ENCODE data around the gene TMEM135. TPM values are rescaled to one million over a fixed set of nuclear protein-coding genes. Genes with fewer than 3 reads are reported as not detected.

TMEM135 gene
- total RNA-seq, 4 donors from 2014 or later = 13.1 to 123 (median 19.1) TPM

DNA sequence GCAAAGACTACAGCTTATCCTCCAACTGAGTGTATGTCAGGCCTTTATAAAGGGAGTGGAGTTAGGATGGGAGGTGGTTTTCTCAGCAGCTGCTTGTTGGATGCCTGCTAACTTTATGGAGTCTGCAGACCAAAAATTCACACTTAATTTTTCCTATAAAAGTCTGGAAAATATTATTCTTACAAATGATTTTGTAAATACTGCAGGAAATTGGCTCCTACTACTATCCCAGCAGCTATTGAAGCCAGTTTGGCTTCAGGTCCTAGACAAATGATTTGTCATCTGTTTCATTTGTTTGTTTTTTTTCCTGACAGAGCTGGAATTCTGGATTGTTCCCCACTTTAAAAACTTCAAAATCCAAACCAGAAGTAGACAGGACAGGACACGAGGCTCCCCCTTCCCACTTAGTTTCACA, 292.5 kb downstream of the TMEM135 start:
- no peaks in the 10 kb centered on the region for H3K4me1 ChIP-seq
- H3K27me3 ChIP-seq = no peaks in the 10 kb centered on the region
- DNase-seq = no peak
- no peaks in the 10 kb centered on the region for H3K36me3 ChIP-seq
- 79 to 80% methylated on average over 1 of the region's 1 CpG for WGBS, 2 donors (ENCODE audit: low coverage in 1 of 2)
- in situ Hi-C loops (cut with MboI; ENCODE audit: low pct_ligation_motif_present in 1 of 4, low pct_unique_long_range_greater_than_20kb in 1 of 4, low sequenced_read_pairs in 3 of 4) = no loop called here
- no peak overlapping the region for H3K27ac ChIP-seq
- TF ChIP-seq, protein P1, sequence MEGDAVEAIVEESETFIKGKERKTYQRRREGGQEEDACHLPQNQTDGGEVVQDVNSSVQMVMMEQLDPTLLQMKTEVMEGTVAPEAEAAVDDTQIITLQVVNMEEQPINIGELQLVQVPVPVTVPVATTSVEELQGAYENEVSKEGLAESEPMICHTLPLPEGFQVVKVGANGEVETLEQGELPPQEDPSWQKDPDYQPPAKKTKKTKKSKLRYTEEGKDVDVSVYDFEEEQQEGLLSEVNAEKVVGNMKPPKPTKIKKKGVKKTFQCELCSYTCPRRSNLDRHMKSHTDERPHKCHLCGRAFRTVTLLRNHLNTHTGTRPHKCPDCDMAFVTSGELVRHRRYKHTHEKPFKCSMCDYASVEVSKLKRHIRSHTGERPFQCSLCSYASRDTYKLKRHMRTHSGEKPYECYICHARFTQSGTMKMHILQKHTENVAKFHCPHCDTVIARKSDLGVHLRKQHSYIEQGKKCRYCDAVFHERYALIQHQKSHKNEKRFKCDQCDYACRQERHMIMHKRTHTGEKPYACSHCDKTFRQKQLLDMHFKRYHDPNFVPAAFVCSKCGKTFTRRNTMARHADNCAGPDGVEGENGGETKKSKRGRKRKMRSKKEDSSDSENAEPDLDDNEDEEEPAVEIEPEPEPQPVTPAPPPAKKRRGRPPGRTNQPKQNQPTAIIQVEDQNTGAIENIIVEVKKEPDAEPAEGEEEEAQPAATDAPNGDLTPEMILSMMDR (IDR thresholded peaks at IDR 0.05) = no peak
- TF ChIP-seq POLR2A (IDR thresholded peaks at IDR 0.05) (no peak), EP300 (IDR thresholded peaks at IDR 0.05; ENCODE audit: low read depth) (no peak), POLR2AphosphoS5 (IDR thresholded peaks at IDR 0.05) (no peak)
- no peaks in the 10 kb centered on the region for H3K9me3 ChIP-seq
- intact Hi-C loops (cut with DNase I; ENCODE audit: low total_unique reads) = no loop called here
- no peak overlapping the region for H3K4me3 ChIP-seq

GRCh38 chr11:87331273-87331672, 293.5 kb downstream of the TMEM135 start:
- Histone ChIP-seq H3K9me3 (peaks cover 0 to 4% of the 10 kb centered on the region in 2 donors), H3K4me1 (no peaks in the 10 kb centered on the region), H3K36me3 (no peaks in the 10 kb centered on the region), H3K27me3 (no peaks in the 10 kb centered on the region), H3K27ac (no peak overlapping the region), H3K4me3 (no peak overlapping the region)
- intact Hi-C loops (cut with DNase I; ENCODE audit: low total_unique reads) = no loop called here
- TF ChIP-seq POLR2A (IDR thresholded peaks at IDR 0.05) (no peak), EP300 (IDR thresholded peaks at IDR 0.05; ENCODE audit: low read depth) (no peak), POLR2AphosphoS5 (IDR thresholded peaks at IDR 0.05) (no peak)
- TF ChIP-seq, protein P1 (IDR thresholded peaks at IDR 0.05) = no peak
- in situ Hi-C loops (cut with MboI; ENCODE audit: low pct_ligation_motif_present in 1 of 4, low pct_unique_long_range_greater_than_20kb in 1 of 4, low sequenced_read_pairs in 3 of 4) = no loop called here
- no peak for DNase-seq
- WGBS, 2 donors (ENCODE audit: low coverage in 1 of 2) = 94 to 95% methylated on average over 4 to 6 of the region's 6 CpGs

GRCh38 chr11:87338046-87338639, 300.4 kb downstream of the TMEM135 start:
- 83 to 89% methylated on average over 3 of the region's 3 CpGs for WGBS, 2 donors (ENCODE audit: low coverage in 1 of 2)
- no peak for TF ChIP-seq POLR2A (IDR thresholded peaks at IDR 0.05)
- TF ChIP-seq, protein P1 (IDR thresholded peaks at IDR 0.05) = no peak
- TF ChIP-seq EP300 (IDR thresholded peaks at IDR 0.05; ENCODE audit: low read depth) = no peak
- Histone ChIP-seq H3K9me3 (peaks cover 17 to 33% of the 10 kb centered on the region in 2 donors), H3K36me3 (no peaks in the 10 kb centered on the region), H3K27me3 (no peaks in the 10 kb centered on the region), H3K27ac (no peak overlapping the region), H3K4me1 (no peaks in the 10 kb centered on the region), H3K4me3 (no peak overlapping the region)
- intact Hi-C loops (cut with DNase I; ENCODE audit: low total_unique reads) = no loop called here
- DNase-seq = no peak
- in situ Hi-C loops (cut with MboI; ENCODE audit: low pct_ligation_motif_present in 1 of 4, low pct_unique_long_range_greater_than_20kb in 1 of 4, low sequenced_read_pairs in 3 of 4) = no loop called here

DNA sequence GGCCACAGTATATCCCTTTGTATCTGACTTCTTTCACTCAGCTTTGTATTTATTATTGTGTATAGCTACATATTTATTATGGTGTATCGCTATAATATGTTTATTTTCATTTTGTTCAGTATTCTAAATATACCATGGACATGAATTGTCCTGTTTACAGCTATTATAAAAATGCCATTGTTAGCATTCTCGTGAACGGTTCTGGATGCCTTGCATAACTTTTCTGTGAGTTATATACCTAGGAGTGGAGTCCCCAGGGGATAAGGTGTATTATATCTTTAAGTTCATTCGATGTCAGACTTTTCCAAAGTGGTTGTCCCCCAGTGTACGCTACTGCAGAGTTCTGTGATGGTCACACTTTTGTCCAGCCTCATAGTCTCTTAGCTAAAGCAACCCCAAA, 301.7 kb downstream of the TMEM135 start:
- TF ChIP-seq EP300 (IDR thresholded peaks at IDR 0.05; ENCODE audit: low read depth) = no peak
- TF ChIP-seq POLR2AphosphoS5 (IDR thresholded peaks at IDR 0.05) = no peak
- TF ChIP-seq, protein P1 (IDR thresholded peaks at IDR 0.05) = no peak
- TF ChIP-seq POLR2A (IDR thresholded peaks at IDR 0.05) = no peak
- 80 to 81% methylated on average over 5 of the region's 5 CpGs for WGBS, 2 donors (ENCODE audit: low coverage in 1 of 2)

More for the DNA sequence above, 301.7 kb downstream of the TMEM135 start:
- in situ Hi-C loops (cut with MboI; ENCODE audit: low pct_ligation_motif_present in 1 of 4, low pct_unique_long_range_greater_than_20kb in 1 of 4, low sequenced_read_pairs in 3 of 4) (no loop called here), intact Hi-C loops (cut with DNase I; ENCODE audit: low total_unique reads) (no loop called here)
- Histone ChIP-seq H3K9me3 (peaks cover 17 to 33% of the 10 kb centered on the region in 2 donors), H3K27me3 (no peaks in the 10 kb centered on the region), H3K27ac (no peak overlapping the region), H3K36me3 (no peaks in the 10 kb centered on the region), H3K4me3 (no peak overlapping the region), H3K4me1 (no peaks in the 10 kb centered on the region)
- DNase-seq = no peak

Measured in transverse colon (tissue), 4 donors.